Neural cell (in vitro differentiated cells): ENCODE data around the gene TMSB4Y. TPM values are rescaled to one million over a fixed set of nuclear protein-coding genes. Genes with fewer than 3 reads are reported as not detected.

Experiments used
- H2AFZ ChIP-seq: fragments of 200-600, 300-800 bp; sonication (generic), shearing (Covaris generic); 2 replicates; pipeline ENCODE4 v1.6.0; 2014; ENCODE audit warnings: low read depth, mild to moderate bottlenecking, antibody characterized with exemption, low read length, moderate library complexity
- H3F3A ChIP-seq: fragments of 200-600 bp; shearing (Covaris generic); 2 replicates; pipeline ENCODE4 v1.6.1; 2016; ENCODE audit warnings: mild to moderate bottlenecking, moderate library complexity, mixed read lengths, antibody characterized with exemption, low read length; ENCODE audit not compliant: insufficient read depth, poor library complexity, severe bottlenecking
- H3K27ac ChIP-seq: fragments of 200-600, 300-800 bp; sonication (generic), shearing (Covaris generic); 2 replicates; pipeline ENCODE4 v1.5.1; 2014; ENCODE audit warnings: mild to moderate bottlenecking, low read length, moderate library complexity
- H3K27me3 ChIP-seq: fragments of 300-800, 200-600 bp; sonication (generic), shearing (Covaris generic); 2 replicates; pipeline ENCODE4 v1.6.0; 2014; ENCODE audit warnings: mild to moderate bottlenecking, low read depth, low read length, moderate library complexity; ENCODE audit not compliant: insufficient read depth
- H3K36me3 ChIP-seq: fragments of 300-800, 200-600 bp; sonication (generic), shearing (Covaris generic); 2 replicates; pipeline ENCODE4 v1.5.1; 2014; ENCODE audit warnings: mild to moderate bottlenecking, antibody characterized with exemption, low read length, moderate library complexity; ENCODE audit not compliant: insufficient read depth
- H3K4me2 ChIP-seq: fragments of 300-800, 200-600 bp; sonication (generic), shearing (Covaris generic); 2 replicates; pipeline ENCODE4 v1.6.0; 2014; ENCODE audit warnings: mild to moderate bottlenecking, low read length
- H3K4me3 ChIP-seq: fragments of 300-800, 200-600 bp; sonication (generic), shearing (Covaris generic); 2 replicates; pipeline ENCODE4 v1.5.1; 2014; ENCODE audit warnings: mild to moderate bottlenecking, low read length, moderate library complexity
- H3K79me2 ChIP-seq: fragments of 200-600 bp; shearing (Covaris generic); replicated peaks from 2 replicates; pipeline ENCODE4 v1.6.0; 2014; ENCODE audit warnings: mild to moderate bottlenecking, low read length, moderate library complexity; ENCODE audit not compliant: insufficient read depth
- H3K9ac ChIP-seq: fragments of 300-800, 200-600 bp; sonication (generic), shearing (Covaris generic); 2 replicates; pipeline ENCODE4 v1.6.1; 2016; ENCODE audit warnings: mild to moderate bottlenecking, low read length, mixed read lengths
- H3K9me2 ChIP-seq: fragments of 200-600 bp; shearing (Covaris generic); 2 replicates; pipeline ENCODE4 v1.6.1; 2016; ENCODE audit warnings: mild to moderate bottlenecking, low read length, mixed read lengths; ENCODE audit not compliant: insufficient read depth
- H3K9me3 ChIP-seq: fragments of 200-600, 300-800 bp; sonication (generic), shearing (Covaris generic); 2 replicates; pipeline ENCODE4 v1.6.1; 2016; ENCODE audit warnings: mild to moderate bottlenecking, mixed run types, low read length, moderate library complexity, mixed read lengths
- H4K20me1 ChIP-seq: fragments of 200-600 bp; shearing (Covaris generic); 2 replicates; pipeline ENCODE4 v1.6.1; 2016; ENCODE audit warnings: mild to moderate bottlenecking, mixed run types; ENCODE audit not compliant: insufficient read depth
- CTCF ChIP-seq: fragments of 450-650 bp; IDR thresholded peaks from 2 replicates; pipeline ENCODE4 v1.5.1; 2014; ENCODE audit warnings: antibody characterized with exemption, mild to moderate bottlenecking, moderate library complexity; ENCODE audit not compliant: poor library complexity, severe bottlenecking
- EZH2 ChIP-seq: fragments of 200-600, 300-800 bp; shearing (Covaris generic), sonication (generic); IDR thresholded peaks from 2 replicates; pipeline ENCODE4 v1.6.1; 2014; ENCODE audit warnings: antibody characterized with exemption, low read length, borderline replicate concordance, mild to moderate bottlenecking; ENCODE audit not compliant: insufficient read depth, poor library complexity, severe bottlenecking
- MXI1 ChIP-seq: fragments of 450-650 bp; conservative IDR thresholded peaks from 2 replicates; pipeline ENCODE4 v1.6.1; 2014; ENCODE audit warnings: antibody characterized with exemption, mild to moderate bottlenecking; ENCODE audit not compliant: poor library complexity, severe bottlenecking
- POLR2AphosphoS5 ChIP-seq: IDR thresholded peaks from 2 replicates; pipeline ENCODE4 v1.6.1; 2012
- RAD21 ChIP-seq: fragments of 450-650 bp; conservative IDR thresholded peaks from 2 replicates; pipeline ENCODE4 v1.6.1; 2014; ENCODE audit warnings: antibody characterized with exemption, mild to moderate bottlenecking, moderate library complexity
- REST ChIP-seq: IDR thresholded peaks from 2 replicates; pipeline ENCODE4 v1.6.1; 2012; ENCODE audit warnings: borderline replicate concordance
- SMC3 ChIP-seq: fragments of 450-650 bp; conservative IDR thresholded peaks from 2 replicates; pipeline ENCODE4 v1.6.1; 2014; ENCODE audit warnings: antibody characterized with exemption, mild to moderate bottlenecking, moderate library complexity; ENCODE audit not compliant: poor library complexity
- TAF1 ChIP-seq: IDR thresholded peaks from 2 replicates; pipeline ENCODE4 v1.6.1; 2012; ENCODE audit warnings: low read depth
- polyA plus RNA-seq: library from polyadenylated mRNA; depleted of rRNA; stranded (reverse); fragments of >200 nt; gene quantifications from 2 replicates; pipeline ENCODE4 v1.2.3, GENCODE V29; 2014

The TMSB4Y gene
- polyA plus RNA-seq, 1 donor from 2014 or later = 17.4 TPM

GRCh38 chrY:13754661-13755060, 51.0 kb downstream of the TMSB4Y start:
- H4K20me1 ChIP-seq = no peaks in the 10 kb centered on the region
- no peak overlapping the region for H3K4me3 ChIP-seq
- TF ChIP-seq POLR2AphosphoS5 (no peak), CTCF (no peak), SMC3 (no peak), TAF1 (no peak), EZH2 (no peak), MXI1 (no peak), RAD21 (no peak), REST (no peak)
- H3K27ac ChIP-seq = no peak overlapping the region
- H3K36me3 ChIP-seq = no peaks in the 10 kb centered on the region
- H3K9me2 ChIP-seq = no peaks in the 10 kb centered on the region
- no peak overlapping the region for H3K9ac ChIP-seq
- H3K4me2 ChIP-seq = no peak overlapping the region
- no peaks in the 10 kb centered on the region for H3K9me3 ChIP-seq
- no peaks in the 10 kb centered on the region for H3K79me2 ChIP-seq
- no peaks in the 10 kb centered on the region for H3F3A ChIP-seq
- no peak overlapping the region for H2AFZ ChIP-seq
- H3K27me3 ChIP-seq = peaks cover 18% of the 10 kb centered on the region

Other genes starting within 250 kb of the TMSB4Y start
- 17.5 and 20.4 TPM in 2 replicates for gene UTY, start 223.9 kb upstream of the TMSB4Y start, polyA plus RNA-seq